Lower leg skin (tissue), 4 donors: Measurements from ENCODE around the gene MYO18B. TPM values are rescaled to one million over a fixed set of nuclear protein-coding genes. Genes with fewer than 3 reads are reported as not detected.

Experiments
- DNase-seq, 2 donors: peaks; one replicate each; pipeline ENCODE4 v3.0.0-alpha.2; 2019; ENCODE audit warnings: low spot score in 2 of 2
- H3K4me3 ChIP-seq: fragments of 200-600 bp; sonication (generic); 2 replicates; pipeline ENCODE4 v1.5.1; 2017; ENCODE audit warnings: mild to moderate bottlenecking, low read depth; ENCODE audit not compliant: poor library complexity, severe bottlenecking
- CTCF ChIP-seq, 3 donors: fragments of 450-650 bp; IDR thresholded peaks; one replicate each; pipeline ENCODE4 v1.5.1; 2016; ENCODE audit warnings: antibody characterized with exemption in 3 of 3, mild to moderate bottlenecking in 3 of 3, moderate library complexity in 2 of 3
- POLR2A ChIP-seq, 2 donors: fragments of 450-650 bp; IDR thresholded peaks; one replicate each; pipeline ENCODE4 v1.6.1; 2016 to 2017; ENCODE audit warnings: antibody characterized with exemption in 2 of 2, mild to moderate bottlenecking in 1 of 2, moderate library complexity in 1 of 2
- WGBS, 2 donors: methylation state at CpG; one replicate each; pipeline ENCODE4 v1.1.5; 2018; 5-methylcytosine and 5-hydroxymethylcytosine counted together
- intact Hi-C: fragments of 100-400 bp; cut with DNase I; formaldehyde crosslinking; loops from one replicate; pipeline ENCODE4 v1.15.0; 2023; ENCODE audit warnings: low total_unique reads
- total RNA-seq, 4 donors: library from RNA; depleted of rRNA; stranded (reverse); fragments of >200 nt; gene quantifications; one replicate each; pipeline ENCODE4 v1.1.0, GENCODE V29; 2016

The MYO18B gene
- total RNA-seq, 4 donors from 2014 or later: 1.5 to 3.4 TPM; not detected in 2

- WGBS, 2 donors: 73 to 83% methylated on average over 4 of the region's 4 CpGs
- DNase-seq: peak in 1 of 2 donors; percentile 37
- intact Hi-C loops: no loop called here
- TF ChIP-seq POLR2A (IDR thresholded peaks at IDR 0.05) (no peak), CTCF (IDR thresholded peaks at IDR 0.05) (no peak)
- H3K4me3 ChIP-seq: no peak overlapping the region
Measured at GRCh38 chr22:25900880-25901279, 158.9 kb downstream of the MYO18B start.

- DNase-seq: peak in 1 of 2 donors; percentile 48
- intact Hi-C loops: no loop called here
- no peak overlapping the region for H3K4me3 ChIP-seq
- TF ChIP-seq POLR2A (IDR thresholded peaks at IDR 0.05) (no peak), CTCF (IDR thresholded peaks at IDR 0.05) (no peak)
- WGBS, 2 donors: 71 to 74% methylated on average over 8 of the region's 8 CpGs
Measured at GRCh38 chr22:25902402-25902801, 160.4 kb downstream of the MYO18B start.

GRCh38 chr22:25903294-25903693 lies 161.3 kb downstream of the MYO18B start:
- peak in 1 of 2 donors; percentile 65 for DNase-seq
- TF ChIP-seq POLR2A (IDR thresholded peaks at IDR 0.05) (no peak), CTCF (IDR thresholded peaks at IDR 0.05) (no peak)
- WGBS, 2 donors: 35 to 41% methylated on average over 6 of the region's 6 CpGs
- H3K4me3 ChIP-seq: no peak overlapping the region
- intact Hi-C loops: no loop called here

GRCh38 chr22:25908212-25908611 lies 166.2 kb downstream of the MYO18B start:
- intact Hi-C loops: no loop called here
- TF ChIP-seq POLR2A (IDR thresholded peaks at IDR 0.05) (no peak), CTCF (IDR thresholded peaks at IDR 0.05) (no peak)
- 86 to 90% methylated on average over 13 of the region's 13 CpGs for WGBS, 2 donors
- no peak overlapping the region for H3K4me3 ChIP-seq
- peak in 1 of 2 donors; percentile 61 for DNase-seq

- intact Hi-C loops: no loop called here
- DNase-seq: no peak
- TF ChIP-seq CTCF (IDR thresholded peaks at IDR 0.05) (no peak), POLR2A (IDR thresholded peaks at IDR 0.05) (no peak)
- WGBS, 2 donors: 54 to 72% methylated on average over 2 of the region's 2 CpGs
- no peak overlapping the region for H3K4me3 ChIP-seq
Measured at GRCh38 chr22:25908755-25909154, 166.8 kb downstream of the MYO18B start.
